ENCODE data around the gene BECN2.

- no peak for TF ChIP-seq CTCF (IDR thresholded peaks at IDR 0.05)
- no peak for TF ChIP-seq POLR2A (IDR thresholded peaks at IDR 0.05)
- TF ChIP-seq POLR2AphosphoS5 (IDR thresholded peaks at IDR 0.05) = no peak
These were observed 6.2 kb downstream of the BECN2 start for GRCh38 chr1:241963722-241964121.
